ENCODE data around the gene EIF4G1.
"Not testable (repeated sequence)": the region's sequence is repeated elsewhere in the genome, so short reads cannot be mapped to it uniquely, and the experiment has no call there.

Gene EIF4G1

GRCh38 chr3:184314363-184314699 is at the start of gene EIF4G1:
TSS of gene EIF4G1 (plus strand) at chr3:184314606. CDS start at chr3:184315797, 1,191 bp downstream.
- peak; percentile 94 for DNase-seq (ENCODE audit: low spot score)

DNA sequence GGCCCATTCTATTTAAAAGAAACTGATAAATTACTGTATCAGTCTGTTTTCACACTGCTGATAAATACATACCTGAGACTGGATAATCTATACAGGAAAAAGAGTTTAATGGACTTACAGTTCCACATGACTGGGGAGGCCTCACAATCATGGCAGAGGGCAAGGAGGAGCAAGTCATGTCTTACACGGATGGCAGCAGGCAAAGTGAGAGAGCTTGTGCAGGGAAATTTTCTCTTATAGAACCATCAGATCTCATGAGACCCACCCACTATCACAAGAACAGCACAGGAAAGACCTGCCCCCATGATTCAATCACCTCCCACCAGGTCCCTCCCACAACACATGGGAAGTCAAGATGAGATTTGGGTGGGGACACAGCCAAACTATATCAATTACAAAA is 47.2 kb upstream of the EIF4G1 start:
- DNase-seq (ENCODE audit: low spot score): not testable (repeated sequence)

DNA sequence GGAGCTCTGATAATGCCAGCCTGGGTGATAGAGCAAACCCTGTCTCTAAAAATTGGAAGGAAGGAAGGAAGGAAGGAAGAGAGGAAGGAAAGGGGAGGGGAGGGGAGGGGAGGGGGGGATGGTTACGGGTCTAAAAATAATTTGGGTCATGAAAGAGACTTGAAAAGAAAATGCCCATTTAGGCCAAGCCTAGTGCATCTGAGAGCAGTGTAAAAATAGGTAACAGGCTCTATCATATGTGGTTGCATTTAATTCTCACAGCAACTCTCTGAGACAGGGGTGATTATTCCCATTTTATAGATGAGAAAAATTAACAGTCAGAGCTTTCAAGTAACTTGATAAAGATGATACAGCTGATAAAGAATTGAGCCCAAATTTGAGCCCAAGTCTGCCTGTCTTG is 42.1 kb upstream of the EIF4G1 start:
- DNase-seq (ENCODE audit: low spot score): no peak

DNA sequence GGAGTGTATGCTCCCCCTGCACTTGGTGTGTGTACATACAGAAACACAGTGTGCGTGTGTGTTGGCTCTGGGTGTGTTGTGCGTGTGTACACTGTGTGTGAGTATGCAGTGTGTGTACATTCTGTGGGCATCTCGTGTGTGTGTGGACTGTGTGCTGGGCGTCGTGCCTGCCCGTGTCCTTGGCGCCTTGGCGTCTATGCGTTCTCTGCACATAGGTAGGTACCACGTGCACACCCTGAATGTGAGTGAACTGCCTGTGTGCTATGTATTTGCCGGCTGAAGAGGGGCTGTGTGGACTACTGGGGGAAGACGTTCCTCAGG is 39.1 kb upstream of the EIF4G1 start:
- DNase-seq (ENCODE audit: low spot score): no peak

- no peak for DNase-seq (ENCODE audit: low spot score)
Observed at GRCh38 chr3:184275961-184276910, 38.2 kb upstream of the EIF4G1 start, which contains the start of gene ECE2. TSS of gene ECE2 (plus strand) at chr3:184276022. CDS start at chr3:184276154, 132 bp downstream.

- DNase-seq (ENCODE audit: low spot score): no peak
Observed at GRCh38 chr3:184277366-184277765, 37.0 kb upstream of the EIF4G1 start.

DNA sequence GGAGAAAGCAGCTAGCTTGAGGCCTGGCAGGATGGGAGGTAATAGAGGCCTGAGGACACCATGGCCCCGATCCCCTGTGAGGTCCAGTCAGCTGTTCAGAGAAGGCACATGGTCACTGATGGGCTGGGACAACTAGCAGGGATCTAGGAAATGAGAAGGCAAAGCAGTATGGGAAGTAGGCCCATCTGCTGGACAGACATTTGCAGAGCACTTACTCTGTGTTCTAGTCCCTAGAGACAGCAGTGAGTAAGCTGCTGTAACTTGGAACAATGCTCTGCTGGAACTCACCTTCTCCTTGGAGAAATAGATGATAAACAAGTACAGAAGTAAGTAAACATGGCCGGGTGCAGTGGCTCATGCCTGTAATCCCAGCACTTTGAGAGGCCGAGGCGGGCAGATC is 31.5 kb upstream of the EIF4G1 start:
- DNase-seq (ENCODE audit: low spot score): no peak

DNA sequence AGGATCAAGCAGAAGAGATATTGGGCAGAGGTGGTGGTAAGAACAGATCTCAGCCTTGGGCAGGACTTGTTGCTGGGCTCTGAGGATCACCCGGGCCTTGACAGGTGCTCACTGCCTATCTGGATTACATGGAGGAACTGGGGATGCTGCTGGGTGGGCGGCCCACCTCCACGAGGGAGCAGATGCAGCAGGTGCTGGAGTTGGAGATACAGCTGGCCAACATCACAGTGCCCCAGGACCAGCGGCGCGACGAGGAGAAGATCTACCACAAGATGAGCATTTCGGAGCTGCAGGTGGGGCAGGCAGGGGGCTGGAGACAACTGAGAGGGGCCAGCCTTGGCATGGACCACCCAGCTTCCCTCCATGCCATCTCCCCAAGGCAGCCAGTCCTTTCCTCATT is 30.7 kb upstream of the EIF4G1 start:
- DNase-seq (ENCODE audit: low spot score): no peak

DNA sequence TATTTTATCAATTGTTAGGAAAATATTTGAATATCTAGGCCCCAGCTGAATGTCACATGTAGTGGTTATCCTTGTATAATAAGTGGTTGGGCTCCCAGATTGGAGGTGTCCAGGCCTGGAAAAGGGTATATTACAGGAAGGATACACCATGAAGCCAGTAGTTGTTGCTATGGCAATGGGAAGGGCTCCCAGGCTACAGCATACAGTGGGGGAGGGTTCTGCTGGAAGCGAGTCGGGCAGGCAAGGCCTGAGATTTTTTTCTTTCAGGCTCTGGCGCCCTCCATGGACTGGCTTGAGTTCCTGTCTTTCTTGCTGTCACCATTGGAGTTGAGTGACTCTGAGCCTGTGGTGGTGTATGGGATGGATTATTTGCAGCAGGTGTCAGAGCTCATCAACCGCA is 29.7 kb upstream of the EIF4G1 start:
- no peak for DNase-seq (ENCODE audit: low spot score)

DNA sequence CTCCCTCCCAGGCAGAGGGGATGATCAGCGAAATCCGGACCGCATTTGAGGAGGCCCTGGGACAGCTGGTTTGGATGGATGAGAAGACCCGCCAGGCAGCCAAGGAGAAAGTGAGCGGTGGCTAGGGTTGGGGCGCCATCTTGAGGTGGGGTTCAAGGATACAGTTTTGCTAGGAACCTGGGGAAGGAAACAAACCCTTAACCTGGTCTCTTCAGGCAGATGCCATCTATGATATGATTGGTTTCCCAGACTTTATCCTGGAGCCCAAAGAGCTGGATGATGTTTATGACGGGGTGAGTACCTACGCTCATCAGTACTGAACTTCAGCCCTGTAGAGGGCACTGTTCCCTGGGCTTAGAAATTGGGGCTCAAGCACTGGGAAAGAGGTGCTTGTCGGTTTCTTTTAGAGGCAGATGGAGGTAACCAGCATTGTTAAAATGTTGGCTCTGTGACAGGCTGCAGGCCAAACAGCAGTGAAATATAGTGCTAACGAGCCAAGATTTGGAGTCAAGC is 24.9 kb upstream of the EIF4G1 start:
- peak; percentile 70 for DNase-seq (ENCODE audit: low spot score)

GRCh38 chr3:184290331-184290730 is 24.1 kb upstream of the EIF4G1 start:
- DNase-seq (ENCODE audit: low spot score): no peak

GRCh38 chr3:184291044-184291737 is 23.2 kb upstream of the EIF4G1 start:
- no peak for DNase-seq (ENCODE audit: low spot score)

- no peak for DNase-seq (ENCODE audit: low spot score)
Observed at GRCh38 chr3:184291738-184292445, 22.5 kb upstream of the EIF4G1 start.

GRCh38 chr3:184295771-184296170 is 18.6 kb upstream of the EIF4G1 start:
- DNase-seq (ENCODE audit: low spot score): no peak

DNA sequence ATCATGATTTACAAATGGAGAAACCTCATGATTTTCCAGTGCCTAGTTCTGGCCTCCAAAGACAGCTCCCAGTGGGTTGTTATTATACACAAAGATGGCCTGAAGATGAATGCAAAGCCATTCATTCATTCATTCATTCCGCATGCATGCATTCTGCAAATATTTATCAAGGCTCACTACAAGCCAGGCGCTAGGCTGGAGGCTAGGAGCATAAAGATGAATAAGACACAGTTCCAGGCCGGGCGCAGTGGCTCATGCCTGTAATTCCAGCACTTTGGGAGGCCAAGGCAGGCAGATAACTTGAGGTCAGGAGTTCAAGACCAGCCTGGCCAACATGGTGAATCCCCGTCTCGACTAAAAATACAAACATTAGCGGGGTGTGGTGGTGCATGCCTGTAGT is 17.8 kb upstream of the EIF4G1 start:
- DNase-seq (ENCODE audit: low spot score): no peak

- peak; percentile 95 for DNase-seq (ENCODE audit: low spot score)
Observed at GRCh38 chr3:184298759-184299487, 15.5 kb upstream of the EIF4G1 start, which contains the start of gene PSMD2. TSS of gene PSMD2 (plus strand) at chr3:184299241. CDS start at chr3:184299267, 26 bp downstream.

- peak; percentile 60 for DNase-seq (ENCODE audit: low spot score)
Observed at GRCh38 chr3:184299488-184300377, 14.7 kb upstream of the EIF4G1 start.

DNA sequence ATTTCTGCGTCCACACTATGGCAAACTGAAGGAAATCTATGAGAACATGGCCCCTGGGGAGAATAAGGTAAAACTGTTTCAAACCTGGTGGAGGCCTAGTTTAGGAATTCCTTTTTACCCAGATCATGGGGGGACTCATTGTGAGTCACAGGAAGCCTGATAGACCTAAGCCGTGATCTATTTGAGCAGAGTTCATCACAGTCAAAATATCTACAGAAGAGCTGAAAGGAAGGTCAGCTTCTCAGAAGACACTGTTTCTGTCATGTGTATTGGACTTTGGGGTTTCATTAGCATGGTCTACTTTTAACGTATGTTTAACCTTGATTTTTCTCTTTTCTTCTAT is 14.1 kb upstream of the EIF4G1 start:
- DNase-seq (ENCODE audit: low spot score): no peak

DNA sequence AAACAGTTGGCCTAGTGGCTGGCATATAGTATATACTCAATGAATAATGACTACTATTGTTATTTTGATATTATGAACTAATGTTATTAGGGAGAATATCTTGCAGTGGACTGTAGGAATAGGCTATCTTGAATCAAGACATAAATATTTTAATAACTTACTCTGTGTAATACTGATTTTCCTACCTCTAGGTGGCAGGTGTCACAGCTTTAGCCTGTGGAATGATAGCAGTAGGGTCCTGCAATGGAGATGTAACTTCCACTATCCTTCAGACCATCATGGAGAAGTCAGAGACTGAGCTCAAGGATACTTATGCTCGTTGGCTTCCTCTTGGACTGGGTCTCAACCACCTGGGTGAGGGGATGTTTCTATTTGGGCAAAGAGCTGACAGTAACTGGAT is 8.8 kb upstream of the EIF4G1 start:
- peak; percentile 74 for DNase-seq (ENCODE audit: low spot score)

DNA sequence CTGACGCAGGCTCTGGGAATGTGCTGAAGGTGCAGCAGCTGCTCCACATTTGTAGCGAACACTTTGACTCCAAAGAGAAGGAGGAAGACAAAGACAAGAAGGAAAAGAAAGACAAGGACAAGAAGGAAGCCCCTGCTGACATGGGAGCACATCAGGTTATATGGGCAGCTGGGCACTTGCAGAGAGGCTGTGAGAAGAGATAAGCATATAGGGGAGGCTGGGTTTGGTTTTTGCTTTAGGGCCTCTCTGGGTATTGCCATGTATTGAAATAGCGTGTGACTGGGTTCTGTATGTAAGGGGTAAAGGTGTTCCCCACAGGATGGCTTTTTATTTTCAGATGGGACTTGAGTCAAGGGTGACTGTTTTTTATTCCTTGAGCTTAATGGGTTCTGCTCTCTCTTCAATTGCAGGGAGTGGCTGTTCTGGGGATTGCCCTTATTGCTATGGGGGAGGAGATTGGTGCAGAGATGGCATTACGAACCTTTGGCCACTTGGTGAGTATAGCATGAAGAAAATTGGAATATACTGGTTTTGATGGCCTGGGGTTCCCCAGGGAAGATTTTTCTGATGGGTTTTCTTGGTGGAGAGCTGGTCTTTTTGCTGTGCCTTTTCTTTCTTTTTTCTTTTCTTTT is 7.9 kb upstream of the EIF4G1 start:
- peak; percentile 66 for DNase-seq (ENCODE audit: low spot score)

Measured in hematopoietic multipotent progenitor cell treated with erythropoietin and hydrocortisone succinate and interleukin-3 and kit ligand, for 17 days (in vitro differentiated cells).